OCI-LY7 (cell line): ENCODE results near the gene YJU2. TPM values are rescaled to one million over a fixed set of nuclear protein-coding genes. Genes with fewer than 3 reads are reported as not detected.

Source experiments
- BruUV-seq: library from RNA; stranded (reverse); fragments of 400-500 nt; replicated peaks from 2 replicates; lab custom pipeline; 2021; lab: Mats Ljungman, UMichigan
- CTCF ChIA-PET: fragments of 300-600 bp; sonication (Branson Sonifier 250); formaldehyde crosslinking; loops from one replicate; lab custom pipeline; 2022; ENCODE audit warnings: antibody characterized with exemption; ENCODE audit not compliant: unreplicated experiment; lab: Charles Lee
- POLR2A ChIA-PET: fragments of 300-600 bp; sonication (Branson Sonifier 250); formaldehyde crosslinking; loops from one replicate; lab custom pipeline; 2022; ENCODE audit warnings: antibody characterized with exemption; lab: Charles Lee
- DNase-seq: peaks from one replicate; pipeline ENCODE4 v3.0.0-alpha.2; 2015; ENCODE audit warnings: low spot score
- H2AFZ ChIP-seq: fragments of 200-600 bp; sonication (generic), shearing (Covaris generic); 2 replicates; pipeline ENCODE4 v1.6.1; 2014; ENCODE audit warnings: mild to moderate bottlenecking, antibody characterized with exemption, low read length, moderate library complexity
- H3K27ac ChIP-seq: fragments of 200-600 bp; sonication (generic); 2 replicates; pipeline ENCODE4 v1.5.1; 2014; ENCODE audit warnings: mixed run types, low read depth, mild to moderate bottlenecking, moderate library complexity, low read length, inconsistent platforms; ENCODE audit not compliant: poor library complexity, severe bottlenecking
- H3K36me3 ChIP-seq: fragments of 200-600 bp; sonication (generic); 2 replicates; pipeline ENCODE4 v1.6.1; 2014; ENCODE audit warnings: mild to moderate bottlenecking, antibody characterized with exemption, low read length, moderate library complexity, mixed read lengths; ENCODE audit not compliant: insufficient read depth
- H3K4me1 ChIP-seq: fragments of 200-600 bp; sonication (generic); 2 replicates; pipeline ENCODE4 v1.5.1; 2014; ENCODE audit warnings: mild to moderate bottlenecking, low read length; ENCODE audit not compliant: insufficient read depth, poor library complexity, severe bottlenecking
- H3K4me2 ChIP-seq: fragments of 200-600 bp; sonication (generic); 2 replicates; pipeline ENCODE4 v1.6.1; 2014; ENCODE audit warnings: mild to moderate bottlenecking, low read length
- H3K4me3 ChIP-seq: fragments of 200-600 bp; sonication (generic); 2 replicates; pipeline ENCODE4 v1.5.1; 2014; ENCODE audit warnings: mild to moderate bottlenecking, low read depth, low read length; ENCODE audit not compliant: poor library complexity, severe bottlenecking
- H3K79me2 ChIP-seq: fragments of 200-600 bp; sonication (generic); 2 replicates; pipeline ENCODE4 v1.6.1; 2016; ENCODE audit warnings: low read depth, mild to moderate bottlenecking, low read length, moderate library complexity, mixed read lengths; ENCODE audit not compliant: insufficient read depth
- H3K9me2 ChIP-seq: fragments of 200-600 bp; sonication (generic); 2 replicates; pipeline ENCODE4 v1.6.1; 2016; ENCODE audit warnings: mild to moderate bottlenecking, low read length, mixed read lengths; ENCODE audit not compliant: insufficient read depth
- H3K9me3 ChIP-seq: fragments of 200-600 bp; sonication (generic); 2 replicates; pipeline ENCODE4 v1.6.1; 2014; ENCODE audit warnings: mild to moderate bottlenecking, mixed run types, low read length, mixed read lengths
- H4K20me1 ChIP-seq: fragments of 200-600 bp; sonication (generic); 2 replicates; pipeline ENCODE4 v1.6.1; 2014; ENCODE audit warnings: mild to moderate bottlenecking, antibody characterized with exemption, low read length, moderate library complexity, mixed read lengths; ENCODE audit not compliant: insufficient read depth
- EZH2phosphoT487 ChIP-seq: fragments of 200-600 bp; sonication (generic); IDR thresholded peaks from 2 replicates; pipeline ENCODE4 v1.6.1; 2018; ENCODE audit warnings: low read depth, borderline replicate concordance, mild to moderate bottlenecking, mixed run types, antibody characterized with exemption, low read length, moderate library complexity, mixed read lengths
- intact Hi-C: fragments of 100-400 bp; cut with micrococcal nuclease; formaldehyde crosslinking; loops from one replicate; pipeline ENCODE4 v1.10.0; 2022; ENCODE audit not compliant: unreplicated experiment
- total RNA-seq, 2 experiments: library from RNA; depleted of rRNA in 1 of 2; stranded (reverse); fragments of >200 nt in 1 of 2; shearing (Covaris generic) in 1 of 2; gene quantifications; 2 replicates each; pipeline ENCODE4 v1.2.3, GENCODE V29; 2014 to 2022
- TF ChIP-seq, protein P1 (sequence below): fragments of 200-600 bp; sonication (generic); conservative IDR thresholded peaks from 2 replicates; pipeline ENCODE4 v1.5.1; 2014; ENCODE audit warnings: mild to moderate bottlenecking, antibody characterized with exemption, low read length, moderate library complexity, mixed read lengths

The YJU2 gene
- total RNA-seq, 2 experiments from 2014 or later: 35.0 to 38.2 TPM

DNA sequence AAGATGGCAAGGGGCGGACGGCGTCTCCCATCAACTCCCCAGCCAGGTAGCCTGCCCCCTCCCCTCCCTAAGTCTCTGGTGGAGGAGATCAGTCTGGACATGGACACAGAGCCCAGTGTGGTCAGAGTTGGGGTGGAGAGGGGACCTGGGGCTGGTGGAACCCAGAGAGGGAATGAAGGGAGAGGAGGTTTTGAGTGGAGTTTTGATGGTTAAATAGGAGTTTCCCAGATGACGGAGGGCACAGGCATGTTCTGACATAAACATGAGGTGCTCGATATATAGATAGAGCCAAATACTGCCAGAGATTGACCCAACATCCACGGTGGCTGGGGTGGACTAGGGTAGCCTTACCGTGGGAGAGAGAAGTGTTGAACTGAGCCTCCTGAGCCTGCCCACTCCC lies 71.6 kb downstream of the YJU2 start:
- ChIA-PET POLR2A (no interaction called here), CTCF (interaction anchor here (0.5 kb wide), 1 partner anchor 18 kb away, joined by 3 read pairs; no protein-coding TSS in a partner anchor)
- H3K4me2 ChIP-seq: no peak overlapping the region
- no peaks in the 10 kb centered on the region for H4K20me1 ChIP-seq
- intact Hi-C loops: no loop called here
- H3K27ac ChIP-seq: no peak overlapping the region
- H3K4me3 ChIP-seq: no peak overlapping the region
- H3K9me2 ChIP-seq: no peaks in the 10 kb centered on the region
- no peaks in the 10 kb centered on the region for H3K36me3 ChIP-seq
- no TSS peak for BruUV-seq
- 0 out of 2 replicates have a peak, but pooled peaks cover 8% of the 10 kb centered on the region for H3K9me3 ChIP-seq
- TF ChIP-seq, protein P1, sequence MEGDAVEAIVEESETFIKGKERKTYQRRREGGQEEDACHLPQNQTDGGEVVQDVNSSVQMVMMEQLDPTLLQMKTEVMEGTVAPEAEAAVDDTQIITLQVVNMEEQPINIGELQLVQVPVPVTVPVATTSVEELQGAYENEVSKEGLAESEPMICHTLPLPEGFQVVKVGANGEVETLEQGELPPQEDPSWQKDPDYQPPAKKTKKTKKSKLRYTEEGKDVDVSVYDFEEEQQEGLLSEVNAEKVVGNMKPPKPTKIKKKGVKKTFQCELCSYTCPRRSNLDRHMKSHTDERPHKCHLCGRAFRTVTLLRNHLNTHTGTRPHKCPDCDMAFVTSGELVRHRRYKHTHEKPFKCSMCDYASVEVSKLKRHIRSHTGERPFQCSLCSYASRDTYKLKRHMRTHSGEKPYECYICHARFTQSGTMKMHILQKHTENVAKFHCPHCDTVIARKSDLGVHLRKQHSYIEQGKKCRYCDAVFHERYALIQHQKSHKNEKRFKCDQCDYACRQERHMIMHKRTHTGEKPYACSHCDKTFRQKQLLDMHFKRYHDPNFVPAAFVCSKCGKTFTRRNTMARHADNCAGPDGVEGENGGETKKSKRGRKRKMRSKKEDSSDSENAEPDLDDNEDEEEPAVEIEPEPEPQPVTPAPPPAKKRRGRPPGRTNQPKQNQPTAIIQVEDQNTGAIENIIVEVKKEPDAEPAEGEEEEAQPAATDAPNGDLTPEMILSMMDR: no peak
- TF ChIP-seq EZH2phosphoT487: no peak
- H2AFZ ChIP-seq: no peak overlapping the region
- no peak for DNase-seq
- H3K79me2 ChIP-seq: no peaks in the 10 kb centered on the region
- H3K4me1 ChIP-seq: no peaks in the 10 kb centered on the region

Other genes starting within 250 kb of the YJU2 start
- gene PIAS4, start 239.3 kb upstream of the YJU2 start, total RNA-seq (2014; rRNA removed; shearing (Covaris generic)): 25.3 and 31.5 TPM in 2 replicates
- 34.4 and 35.0 TPM in 2 replicates for gene PIAS4, start 239.3 kb upstream of the YJU2 start, total RNA-seq (2022)
- gene ZBTB7A, start 180.2 kb upstream of the YJU2 start, total RNA-seq (2014; rRNA removed; shearing (Covaris generic)): 13.1 and 17.2 TPM in 2 replicates
- 29.3 and 31.2 TPM in 2 replicates for gene ZBTB7A, start 180.2 kb upstream of the YJU2 start, total RNA-seq (2022)
- gene MAP2K2, start 123.0 kb upstream of the YJU2 start, total RNA-seq (2014; rRNA removed; shearing (Covaris generic)): 84.7 and 105 TPM in 2 replicates
- 116 and 120 TPM in 2 replicates for gene MAP2K2, start 123.0 kb upstream of the YJU2 start, total RNA-seq (2022)
- 0.08 and 0.09 TPM in 2 replicates for gene CREB3L3, start 93.4 kb upstream of the YJU2 start, total RNA-seq (2014; rRNA removed; shearing (Covaris generic))
- gene CREB3L3, start 93.4 kb upstream of the YJU2 start, total RNA-seq (2022): not detected in 2 replicates
- gene SIRT6, start 64.5 kb upstream of the YJU2 start, total RNA-seq (2014; rRNA removed; shearing (Covaris generic)): 29.1 and 31.7 TPM in 2 replicates
- gene SIRT6, start 64.5 kb upstream of the YJU2 start, total RNA-seq (2022): 45.3 and 46.2 TPM in 2 replicates
- gene ANKRD24, start 64.4 kb upstream of the YJU2 start, total RNA-seq (2014; rRNA removed; shearing (Covaris generic)): 1.7 and 2.8 TPM in 2 replicates
- gene ANKRD24, start 64.4 kb upstream of the YJU2 start, total RNA-seq (2022): 4.4 and 4.8 TPM in 2 replicates
- not detected in 2 replicates for gene EBI3, start 17.6 kb upstream of the YJU2 start, total RNA-seq (2014; rRNA removed; shearing (Covaris generic))
- gene EBI3, start 17.6 kb upstream of the YJU2 start, total RNA-seq (2022): not detected in 2 replicates
- gene SHD, start 32.2 kb downstream of the YJU2 start, total RNA-seq (2014; rRNA removed; shearing (Covaris generic)): not detected in 2 replicates
- gene SHD, start 32.2 kb downstream of the YJU2 start, total RNA-seq (2022): not detected in 2 replicates
- 2.7 and 6.2 TPM in 2 replicates for gene TMIGD2, start 55.3 kb downstream of the YJU2 start, total RNA-seq (2014; rRNA removed; shearing (Covaris generic))
- 0.44 and 0.59 TPM in 2 replicates for gene TMIGD2, start 55.3 kb downstream of the YJU2 start, total RNA-seq (2022)
- 19.8 and 20.2 TPM in 2 replicates for gene FSD1, start 57.5 kb downstream of the YJU2 start, total RNA-seq (2014; rRNA removed; shearing (Covaris generic))
- 21.9 and 23.2 TPM in 2 replicates for gene FSD1, start 57.5 kb downstream of the YJU2 start, total RNA-seq (2022)
- 0.13 and 1.3 TPM in 2 replicates for gene STAP2, start 91.7 kb downstream of the YJU2 start, total RNA-seq (2014; rRNA removed; shearing (Covaris generic))
- gene STAP2, start 91.7 kb downstream of the YJU2 start, total RNA-seq (2022): 0.57 and 1.2 TPM in 2 replicates
- 6.7 and 7.2 TPM in 2 replicates for gene MPND, start 96.5 kb downstream of the YJU2 start, total RNA-seq (2014; rRNA removed; shearing (Covaris generic))
- 19.1 and 19.5 TPM in 2 replicates for gene MPND, start 96.5 kb downstream of the YJU2 start, total RNA-seq (2022)
- gene SH3GL1, start 153.5 kb downstream of the YJU2 start, total RNA-seq (2014; rRNA removed; shearing (Covaris generic)): 24.3 and 33.2 TPM in 2 replicates
- gene SH3GL1, start 153.5 kb downstream of the YJU2 start, total RNA-seq (2022): 38.9 and 39.0 TPM in 2 replicates
- gene CHAF1A, start 155.6 kb downstream of the YJU2 start, total RNA-seq (2014; rRNA removed; shearing (Covaris generic)): 107 and 108 TPM in 2 replicates
- gene CHAF1A, start 155.6 kb downstream of the YJU2 start, total RNA-seq (2022): 119 and 128 TPM in 2 replicates
- gene UBXN6, start 210.7 kb downstream of the YJU2 start, total RNA-seq (2014; rRNA removed; shearing (Covaris generic)): 42.3 and 43.5 TPM in 2 replicates
- 51.9 and 57.0 TPM in 2 replicates for gene UBXN6, start 210.7 kb downstream of the YJU2 start, total RNA-seq (2022)
- gene HDGFL2, start 225.2 kb downstream of the YJU2 start, total RNA-seq (2014; rRNA removed; shearing (Covaris generic)): 54.5 and 79.9 TPM in 2 replicates
- gene HDGFL2, start 225.2 kb downstream of the YJU2 start, total RNA-seq (2022): 77.3 and 85.9 TPM in 2 replicates